Karpas-422 (cell line): ENCODE data around the gene ISY1. TPM values are rescaled to one million over a fixed set of nuclear protein-coding genes. Genes with fewer than 3 reads are reported as not detected.
A peak's percentile ranks its signal among the peaks of the same experiment; 100 is the strongest.
"Not testable (repeated sequence)": the region's sequence is repeated elsewhere in the genome, so short reads cannot be mapped to it uniquely, and the experiment has no call there.

Source experiments
- DNase-seq: peaks from one replicate; pipeline ENCODE4 v3.0.0-alpha.2; 2015
- H2AFZ ChIP-seq: fragments of 200-600 bp; sonication (generic); 2 replicates; pipeline ENCODE4 v1.6.1; 2014; ENCODE audit warnings: antibody characterized with exemption, low read length, mixed read lengths
- H3K27ac ChIP-seq: fragments of 200-600 bp; sonication (generic); 2 replicates; pipeline ENCODE4 v1.5.1; 2014; ENCODE audit warnings: mild to moderate bottlenecking, low read length, moderate library complexity
- H3K27me3 ChIP-seq: fragments of 200-600 bp; sonication (generic); 2 replicates; pipeline ENCODE4 v1.6.1; 2014; ENCODE audit warnings: low read length, mixed read lengths
- H3K36me3 ChIP-seq: fragments of 200-600 bp; sonication (generic); 2 replicates; pipeline ENCODE4 v1.6.1; 2014; ENCODE audit warnings: low read length, mixed read lengths; ENCODE audit not compliant: insufficient read depth
- H3K4me1 ChIP-seq: fragments of 200-600 bp; sonication (generic); 2 replicates; pipeline ENCODE4 v1.6.1; 2014; ENCODE audit warnings: mild to moderate bottlenecking, low read length, mixed read lengths
- H3K4me2 ChIP-seq: fragments of 200-600 bp; sonication (generic); 2 replicates; pipeline ENCODE4 v1.6.1; 2014; ENCODE audit warnings: low read length, low read depth, mild to moderate bottlenecking; ENCODE audit not compliant: poor library complexity, severe bottlenecking
- H3K4me3 ChIP-seq: fragments of 200-600 bp; sonication (generic); 2 replicates; pipeline ENCODE4 v1.5.1; 2014; ENCODE audit warnings: mild to moderate bottlenecking, antibody characterized with exemption, low read length, mixed read lengths
- H3K79me2 ChIP-seq: fragments of 200-600 bp; sonication (generic); 2 replicates; pipeline ENCODE4 v1.6.1; 2014; ENCODE audit warnings: mild to moderate bottlenecking, low read length, mixed read lengths
- H3K9ac ChIP-seq: fragments of 200-600 bp; sonication (generic); 2 replicates; pipeline ENCODE4 v1.6.0; 2014; ENCODE audit warnings: low read length
- H3K9me2 ChIP-seq: fragments of 200-600 bp; sonication (generic), shearing (Covaris generic); replicated peaks from 2 replicates; pipeline ENCODE4 v1.6.0; 2014; ENCODE audit warnings: mild to moderate bottlenecking, low read length, moderate library complexity; ENCODE audit not compliant: insufficient read depth
- H3K9me3 ChIP-seq: fragments of 300-700, 200-600 bp; sonication (generic); 2 replicates; pipeline ENCODE4 v1.6.1; 2014; ENCODE audit warnings: low read length, mixed read lengths
- H4K20me1 ChIP-seq: fragments of 200-600 bp; sonication (generic); 2 replicates; pipeline ENCODE4 v1.6.1; 2014; ENCODE audit warnings: mild to moderate bottlenecking, antibody characterized with exemption, low read length, low read depth; ENCODE audit not compliant: insufficient read depth
- total RNA-seq: library from RNA; depleted of rRNA; stranded (reverse); fragments of >200 nt; shearing (Covaris generic); gene quantifications from 2 replicates; pipeline ENCODE4 v1.2.3, GENCODE V29; 2014; ENCODE audit warnings: low replicate concordance

ISY1 gene
- total RNA-seq, 1 experiment from 2014 or later: 29.9 TPM

GRCh38 chr3:129181819-129182218 is 21.0 kb upstream of the ISY1 start:
- peaks cover 41% of the 10 kb centered on the region for H3K4me1 ChIP-seq
- DNase-seq: no peak
- H3K4me3 ChIP-seq: peak overlapping the region; percentile 86
- H3K27ac ChIP-seq: peak overlapping the region; percentile 69
- H3K36me3 ChIP-seq: peaks cover 40% of the 10 kb centered on the region
- H3K9me2 ChIP-seq: no peaks in the 10 kb centered on the region
- peak overlapping the region; percentile 85 for H3K4me2 ChIP-seq
- peaks cover 92% of the 10 kb centered on the region for H3K79me2 ChIP-seq
- H4K20me1 ChIP-seq: peaks cover 55% of the 10 kb centered on the region
- peak overlapping the region; percentile 100 for H3K9ac ChIP-seq
- no peaks in the 10 kb centered on the region for H3K9me3 ChIP-seq
- no peaks in the 10 kb centered on the region for H3K27me3 ChIP-seq
- H2AFZ ChIP-seq: no peak overlapping the region

GRCh38 chr3:129180461-129180860 is 19.6 kb upstream of the ISY1 start:
- Histone ChIP-seq H3K9ac (no peak overlapping the region), H3K4me2 (peak overlapping the region; percentile 2)

GRCh38 chr3:129176051-129176450 is 15.2 kb upstream of the ISY1 start:
- Histone ChIP-seq H2AFZ (no peak overlapping the region), H3K9me3 (no peaks in the 10 kb centered on the region), H3K27me3 (no peaks in the 10 kb centered on the region), H3K27ac (no peak overlapping the region), H3K4me3 (no peak overlapping the region), H3K36me3 (peaks cover 65% of the 10 kb centered on the region), H3K4me1 (peaks cover 10% of the 10 kb centered on the region), H3K79me2 (peaks cover 99% of the 10 kb centered on the region), H4K20me1 (peaks cover 91% of the 10 kb centered on the region), H3K9me2 (no peaks in the 10 kb centered on the region), H3K4me2 (no peak overlapping the region), H3K9ac (no peak overlapping the region)
- DNase-seq: peak; percentile 37

More at GRCh38 chr3:129180461-129180860, 19.6 kb upstream of the ISY1 start:
- Histone ChIP-seq H2AFZ (no peak overlapping the region), H3K9me3 (no peaks in the 10 kb centered on the region), H3K9me2 (no peaks in the 10 kb centered on the region), H3K36me3 (peaks cover 52% of the 10 kb centered on the region), H3K4me3 (no peak overlapping the region), H3K79me2 (peaks cover 97% of the 10 kb centered on the region), H3K4me1 (peaks cover 31% of the 10 kb centered on the region), H3K27me3 (no peaks in the 10 kb centered on the region), H4K20me1 (peaks cover 69% of the 10 kb centered on the region), H3K27ac (no peak overlapping the region)
- peak; percentile 4 for DNase-seq

- Histone ChIP-seq H3K9ac (no peak overlapping the region), H4K20me1 (peaks cover 84% of the 10 kb centered on the region), H3K4me3 (no peak overlapping the region), H2AFZ (no peak overlapping the region), H3K9me2 (no peaks in the 10 kb centered on the region), H3K4me1 (no peaks in the 10 kb centered on the region), H3K27ac (no peak overlapping the region), H3K79me2 (peaks cover 94% of the 10 kb centered on the region), H3K4me2 (no peak overlapping the region), H3K9me3 (no peaks in the 10 kb centered on the region), H3K36me3 (peaks cover 68% of the 10 kb centered on the region), H3K27me3 (no peaks in the 10 kb centered on the region)
- DNase-seq: peak; percentile 14
Observed at GRCh38 chr3:129173725-129174124, 12.9 kb upstream of the ISY1 start.

GRCh38 chr3:129173206-129173605 is 12.3 kb upstream of the ISY1 start:
- H3K79me2 ChIP-seq: peaks cover 89% of the 10 kb centered on the region
- H3K4me1 ChIP-seq: no peaks in the 10 kb centered on the region
- H3K27ac ChIP-seq: no peak overlapping the region
- H4K20me1 ChIP-seq: peaks cover 79% of the 10 kb centered on the region
- no peak overlapping the region for H3K4me3 ChIP-seq
- no peaks in the 10 kb centered on the region for H3K9me3 ChIP-seq
- peaks cover 66% of the 10 kb centered on the region for H3K36me3 ChIP-seq
- H3K9me2 ChIP-seq: no peaks in the 10 kb centered on the region
- H3K27me3 ChIP-seq: no peaks in the 10 kb centered on the region
- peak; percentile 9 for DNase-seq
- H3K9ac ChIP-seq: no peak overlapping the region
- H3K4me2 ChIP-seq: no peak overlapping the region
- H2AFZ ChIP-seq: no peak overlapping the region

- H3K27ac ChIP-seq: no peak overlapping the region
- no peak overlapping the region for H3K4me3 ChIP-seq
- no peaks in the 10 kb centered on the region for H3K9me3 ChIP-seq
- peaks cover 27% of the 10 kb centered on the region for H4K20me1 ChIP-seq
- no peaks in the 10 kb centered on the region for H3K27me3 ChIP-seq
- no peak for DNase-seq
- peaks cover 14% of the 10 kb centered on the region for H3K4me1 ChIP-seq
- H3K9ac ChIP-seq: no peak overlapping the region
- H2AFZ ChIP-seq: no peak overlapping the region
- no peak overlapping the region for H3K4me2 ChIP-seq
- H3K36me3 ChIP-seq: peaks cover 45% of the 10 kb centered on the region
- H3K79me2 ChIP-seq: peaks cover 25% of the 10 kb centered on the region
- H3K9me2 ChIP-seq: no peaks in the 10 kb centered on the region
Observed at GRCh38 chr3:129166579-129167332, 5.9 kb upstream of the ISY1 start.

- H3K27ac ChIP-seq, H3K27me3 ChIP-seq, H2AFZ ChIP-seq, H3K9ac ChIP-seq, DNase-seq, H3K9me3 ChIP-seq, H3K9me2 ChIP-seq, H3K4me2 ChIP-seq, H3K4me3 ChIP-seq: not testable (repeated sequence)
- Histone ChIP-seq H4K20me1 (peaks cover 17% of the 10 kb centered on the region), H3K36me3 (peaks cover 33% of the 10 kb centered on the region), H3K79me2 (peaks cover 14% of the 10 kb centered on the region), H3K4me1 (peaks cover 14% of the 10 kb centered on the region)
Observed at GRCh38 chr3:129165594-129165993, 4.7 kb upstream of the ISY1 start.

GRCh38 chr3:129164500-129164899 is 3.6 kb upstream of the ISY1 start:
- H3K9me3 ChIP-seq: no peaks in the 10 kb centered on the region
- H3K4me3 ChIP-seq: no peak overlapping the region
- peaks cover 9% of the 10 kb centered on the region; the same call in 1 of the 2 replicates for H4K20me1 ChIP-seq
- H3K79me2 ChIP-seq: peaks cover 14% of the 10 kb centered on the region
- no peak overlapping the region for H3K9ac ChIP-seq
- no peaks in the 10 kb centered on the region for H3K27me3 ChIP-seq
- H2AFZ ChIP-seq: no peak overlapping the region
- peaks cover 23% of the 10 kb centered on the region for H3K36me3 ChIP-seq
- no peak overlapping the region for H3K27ac ChIP-seq
- no peaks in the 10 kb centered on the region for H3K9me2 ChIP-seq
- no peak for DNase-seq
- H3K4me2 ChIP-seq: no peak overlapping the region
- H3K4me1 ChIP-seq: peaks cover 22% of the 10 kb centered on the region
